Measurements from ENCODE around the gene UNC93A. TPM values are rescaled to one million over a fixed set of nuclear protein-coding genes. Genes with fewer than 3 reads are reported as not detected.
"Not testable (repeated sequence)": the region's sequence is repeated elsewhere in the genome, so short reads cannot be mapped to it uniquely, and the experiment has no call there.

The UNC93A gene
- total RNA-seq = not detected in 2 replicates
- not detected for polyA plus RNA-seq (2012)

- DNase-seq (ENCODE audit: low read depth) = no peak
Measured at GRCh38 chr6:167290786-167291622, at the start of gene UNC93A. Gene UNC93A, plus strand, starts transcription at chr6:167291315. Its CDS starts 175 bp downstream, at chr6:167291490.

DNA sequence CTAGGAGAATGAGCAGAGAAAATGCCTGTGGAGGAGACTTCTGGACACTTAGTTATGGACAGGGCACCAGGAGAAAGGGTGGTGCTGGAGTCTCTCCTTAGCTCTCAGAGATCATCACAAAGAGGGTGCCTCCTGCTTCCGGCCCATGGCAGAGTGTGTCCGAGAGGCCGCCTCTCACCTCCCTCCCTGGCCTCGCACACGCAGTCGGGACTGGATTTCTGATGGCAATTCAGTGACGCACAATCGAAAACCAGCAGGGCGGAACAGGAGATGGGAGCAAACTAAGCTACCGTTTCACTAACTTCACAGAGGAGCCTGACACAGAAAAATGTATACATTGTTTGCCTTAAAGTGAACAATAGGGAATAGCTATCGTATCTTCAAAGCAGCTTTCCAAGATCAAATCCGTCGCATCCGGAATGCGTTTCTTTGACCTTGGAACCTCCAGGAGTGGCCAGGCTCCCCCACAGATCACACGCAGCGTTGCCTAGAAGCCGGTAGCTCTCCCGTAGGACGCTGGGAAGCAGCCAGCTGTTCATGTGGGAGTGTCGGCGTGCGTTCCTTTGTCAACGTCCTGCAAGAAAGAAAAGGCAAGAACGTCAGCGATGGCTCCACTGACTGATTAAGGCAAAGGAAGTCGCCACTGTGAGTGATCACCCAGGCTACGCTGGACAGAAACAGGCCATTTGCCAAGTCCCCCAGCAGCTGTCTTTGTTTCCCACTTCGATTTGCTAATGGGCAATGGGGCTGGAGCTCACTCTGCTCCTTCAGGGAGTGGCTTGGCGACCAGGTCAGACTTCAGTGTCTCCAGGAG, 49.6 kb upstream of the UNC93A start:
- not testable (repeated sequence) for DNase-seq (ENCODE audit: low read depth)

DNA sequence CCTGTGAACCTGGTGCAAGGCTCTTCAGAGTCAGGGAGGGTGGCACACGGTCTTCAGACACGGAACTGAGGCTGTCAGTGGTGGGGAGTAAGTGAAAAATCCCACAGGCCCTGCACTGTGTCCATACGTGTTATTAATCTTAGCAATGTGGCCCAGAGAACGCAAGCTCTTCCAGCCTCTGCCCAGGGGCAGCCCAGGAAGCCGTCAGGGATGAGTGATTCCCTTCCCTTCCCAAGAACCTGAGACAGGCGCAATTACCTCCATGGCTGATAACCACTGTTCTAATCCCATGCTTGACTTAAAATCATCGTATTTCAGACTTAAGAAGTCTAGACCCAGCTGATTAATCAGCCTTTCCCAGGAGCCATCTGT, 49.0 kb upstream of the UNC93A start:
- not testable (repeated sequence) for DNase-seq (ENCODE audit: low read depth)

- DNase-seq (ENCODE audit: low read depth) = not testable (repeated sequence)
Measured at GRCh38 chr6:167242511-167243051, 48.5 kb upstream of the UNC93A start.

- DNase-seq (ENCODE audit: low read depth) = no peak
Measured at GRCh38 chr6:167244064-167244960, 46.8 kb upstream of the UNC93A start.

GRCh38 chr6:167244991-167245390, 46.1 kb upstream of the UNC93A start:
- no peak for DNase-seq (ENCODE audit: low read depth)

- no peak for DNase-seq (ENCODE audit: low read depth)
Measured at GRCh38 chr6:167245591-167245990, 45.5 kb upstream of the UNC93A start.

DNA sequence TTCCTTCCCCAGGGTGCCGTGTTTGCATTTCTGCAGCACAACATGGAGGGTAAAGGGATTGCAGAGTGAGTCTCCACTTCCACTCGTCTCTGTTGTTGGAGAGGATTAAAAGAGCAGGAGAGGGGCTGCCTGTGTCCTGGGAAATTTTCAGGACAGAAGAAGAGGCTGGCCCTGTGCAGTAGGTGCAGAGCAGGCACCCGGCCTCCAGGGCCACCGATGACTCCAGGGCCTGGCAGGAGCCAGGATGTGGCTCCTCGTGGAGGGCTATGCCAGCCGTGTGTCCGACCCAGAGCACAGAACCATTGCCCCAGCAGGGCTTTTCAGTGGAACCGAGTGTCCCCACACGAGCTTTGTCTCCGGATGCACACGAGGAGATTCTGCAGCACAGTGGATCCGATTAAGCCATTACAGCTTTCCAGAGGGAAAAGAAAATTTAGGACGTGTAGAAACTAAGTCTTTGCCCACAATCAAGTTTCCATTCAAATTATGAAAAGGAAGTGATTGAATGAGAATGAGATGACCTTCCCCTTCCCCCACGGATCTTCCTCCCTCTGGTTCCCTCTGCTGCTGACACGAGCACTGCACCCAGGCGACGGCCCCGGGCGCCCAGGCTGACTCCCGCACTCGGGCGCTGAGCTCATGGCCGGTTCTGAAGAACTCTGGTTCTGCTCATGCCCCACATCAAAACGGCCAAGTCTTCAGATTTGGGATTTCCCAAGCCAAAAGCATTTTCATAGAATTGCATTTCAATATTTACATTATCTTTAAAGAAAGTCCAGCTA, 43.1 kb upstream of the UNC93A start:
- DNase-seq (ENCODE audit: low read depth) = no peak

DNA sequence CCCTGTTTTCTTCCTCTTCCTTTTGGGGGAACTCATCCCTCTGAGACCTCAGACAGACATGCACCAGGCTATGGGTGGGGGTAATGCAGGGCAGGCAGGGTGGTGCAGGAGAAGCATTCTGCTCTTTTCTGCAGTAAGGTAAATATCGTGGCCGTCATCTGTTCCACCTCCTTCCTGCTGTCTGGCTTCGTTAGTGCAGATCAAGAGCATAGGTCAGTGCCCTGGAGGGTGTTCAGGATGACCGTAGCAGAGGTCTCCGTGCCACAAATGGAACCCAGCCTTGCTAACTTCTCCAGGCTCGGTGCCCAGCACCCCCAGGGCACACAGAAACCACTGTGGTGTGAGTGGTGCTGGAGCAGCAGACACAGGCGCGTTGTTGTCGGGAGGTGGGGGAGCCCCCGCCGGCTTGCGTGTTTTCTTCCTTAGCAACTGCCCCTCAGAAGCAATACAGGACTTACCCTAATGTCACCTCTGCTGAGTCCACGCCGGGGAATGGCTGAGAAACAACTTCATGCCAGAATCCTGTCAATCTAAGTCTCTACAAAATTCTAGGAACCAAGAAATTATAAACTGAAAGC, 42.1 kb upstream of the UNC93A start:
- DNase-seq (ENCODE audit: low read depth) = not testable (repeated sequence)

DNA sequence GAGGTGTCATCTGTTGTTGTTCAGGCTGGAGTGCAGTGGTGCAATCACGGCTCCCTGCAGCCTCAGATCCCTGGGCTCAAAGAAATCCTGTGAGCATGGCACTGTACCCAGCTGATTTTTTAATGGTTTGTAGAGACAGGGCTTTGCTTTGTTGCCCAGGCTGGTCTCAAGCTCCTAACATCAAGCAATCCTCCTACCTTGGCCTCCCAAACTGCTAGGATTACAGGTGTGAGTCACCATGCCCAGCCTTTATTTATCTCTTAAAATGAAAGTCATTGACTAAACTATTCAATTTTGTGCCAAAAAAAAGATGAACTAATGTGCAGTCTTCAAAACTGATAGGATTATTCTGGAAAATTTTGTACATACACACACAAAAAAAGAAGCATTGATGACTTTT, 38.8 kb upstream of the UNC93A start:
- no peak for DNase-seq (ENCODE audit: low read depth)

- no peak for DNase-seq (ENCODE audit: low read depth)
Measured at GRCh38 chr6:167255918-167256553, 35.1 kb upstream of the UNC93A start.

GRCh38 chr6:167258646-167259045, 32.5 kb upstream of the UNC93A start:
- no peak for DNase-seq (ENCODE audit: low read depth)

- DNase-seq (ENCODE audit: low read depth) = not testable (repeated sequence)
Measured at GRCh38 chr6:167266057-167266829, 24.9 kb upstream of the UNC93A start.

DNA sequence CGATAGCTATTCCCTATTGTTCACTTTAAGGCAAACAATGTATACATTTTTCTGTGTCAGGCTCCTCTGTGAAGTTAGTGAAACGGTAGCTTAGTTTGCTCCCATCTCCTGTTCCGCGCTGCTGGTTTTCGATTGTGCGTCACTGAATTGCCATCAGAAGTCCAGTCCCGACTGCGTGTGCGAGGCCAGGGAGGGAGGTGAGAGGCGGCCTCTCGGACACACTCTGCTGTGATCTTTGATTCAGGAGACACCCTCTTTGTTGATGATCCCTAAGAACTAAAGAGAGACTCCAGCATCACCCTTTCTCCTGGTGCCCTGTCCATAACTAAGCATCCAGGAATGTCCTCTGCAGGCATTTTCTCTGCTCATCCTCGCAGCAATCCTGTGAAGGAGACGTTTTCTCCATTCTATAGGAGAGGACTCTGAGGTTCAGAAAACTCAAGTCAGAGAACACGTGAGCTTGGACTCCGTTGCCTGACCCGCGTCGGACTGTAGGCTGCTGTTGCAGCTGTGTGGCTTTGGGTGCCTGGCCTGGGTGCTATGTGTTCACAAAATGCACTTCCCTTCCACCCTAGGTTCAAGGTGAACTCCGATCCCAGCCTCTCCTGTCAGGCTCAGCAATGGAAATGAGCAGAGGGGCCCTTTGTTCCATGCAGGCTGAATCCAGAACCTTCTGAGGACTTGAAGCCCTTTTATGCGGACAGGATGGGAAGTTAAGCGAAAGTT, 24.1 kb upstream of the UNC93A start:
- no peak for DNase-seq (ENCODE audit: low read depth)

- DNase-seq (ENCODE audit: low read depth) = not testable (repeated sequence)
Measured at GRCh38 chr6:167267556-167267898, 23.6 kb upstream of the UNC93A start.

GRCh38 chr6:167267921-167268401, 23.2 kb upstream of the UNC93A start:
- no peak for DNase-seq (ENCODE audit: low read depth)

DNA sequence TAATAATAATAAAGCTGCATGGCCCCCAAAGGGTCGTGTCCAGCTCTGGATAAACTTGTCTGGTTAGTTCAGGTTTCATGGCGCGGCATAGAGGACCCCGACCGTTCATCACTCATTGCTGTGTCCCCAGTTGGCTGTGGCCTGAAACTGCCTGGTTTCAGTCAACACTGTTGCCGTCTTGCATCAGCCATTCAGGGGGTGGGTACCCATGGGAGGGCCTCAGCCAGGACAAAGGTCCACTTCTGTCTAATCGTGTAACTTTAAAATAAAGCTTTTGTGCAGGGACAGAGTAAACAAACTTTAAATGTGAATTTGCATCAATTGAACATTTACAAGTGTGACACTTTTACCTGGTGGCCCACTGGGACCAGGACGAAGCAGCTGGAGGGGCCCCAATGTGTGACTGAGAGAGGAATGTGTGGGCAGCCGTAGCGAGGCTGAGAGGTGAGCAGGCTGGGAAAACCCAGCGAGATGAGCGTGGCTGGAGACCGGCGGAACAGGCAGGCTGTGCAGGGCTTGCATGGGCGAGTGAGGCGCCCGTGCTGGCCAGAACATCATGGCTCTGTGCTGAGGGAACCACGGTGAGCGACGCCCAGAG, 22.3 kb upstream of the UNC93A start:
- no peak for DNase-seq (ENCODE audit: low read depth)
